SIG-M5 treated with dmso at 0.1 percent for 504 hours (cell line): ENCODE data around the gene MYO5B.
"Not testable (repeated sequence)": the region's sequence is repeated elsewhere in the genome, so short reads cannot be mapped to it uniquely, and the experiment has no call there.

ENCODE experiments used
- DNase-seq: peaks from one replicate; lab custom pipeline; 2025; ENCODE audit not compliant: unreplicated experiment; lab: John Stamatoyannopoulos, UW

The MYO5B gene

GRCh38 chr18:49842656-49843055 is 352.3 kb downstream of the MYO5B start:
- DNase-seq, result no peak

- DNase-seq, result no peak
Measured at GRCh38 chr18:49841236-49842217, 353.4 kb downstream of the MYO5B start.

- no peak for DNase-seq
Measured at GRCh38 chr18:49839012-49839411, 355.9 kb downstream of the MYO5B start.

- no peak for DNase-seq
Measured at GRCh38 chr18:49838381-49838780, 356.6 kb downstream of the MYO5B start.

- DNase-seq, result no peak
Measured at GRCh38 chr18:49837889-49838288, 357.1 kb downstream of the MYO5B start.

GRCh38 chr18:49837316-49837835 is 357.6 kb downstream of the MYO5B start:
- not testable (repeated sequence) for DNase-seq

- no peak for DNase-seq
Measured at GRCh38 chr18:49835405-49835804, 359.5 kb downstream of the MYO5B start.

GRCh38 chr18:49834258-49834657 is 360.7 kb downstream of the MYO5B start:
- no peak for DNase-seq

- no peak for DNase-seq
Measured at GRCh38 chr18:49833814-49834213, 361.1 kb downstream of the MYO5B start.

GRCh38 chr18:49832221-49832647 is 362.7 kb downstream of the MYO5B start:
- DNase-seq, result no peak

- no peak for DNase-seq
Measured at GRCh38 chr18:49827996-49828395, 367.0 kb downstream of the MYO5B start.

- DNase-seq, result no peak
Measured at GRCh38 chr18:49819823-49820671, 374.9 kb downstream of the MYO5B start.

GRCh38 chr18:49819071-49819662 is 375.8 kb downstream of the MYO5B start:
- no peak for DNase-seq

- no peak for DNase-seq
Measured at GRCh38 chr18:49817947-49818346, 377.0 kb downstream of the MYO5B start.

GRCh38 chr18:49815927-49816326 is 379.0 kb downstream of the MYO5B start:
- no peak for DNase-seq

- peak; percentile 53 for DNase-seq
Measured at GRCh38 chr18:49814147-49814499, 380.8 kb downstream of the MYO5B start.

- peak; percentile 86 for DNase-seq
Measured at GRCh38 chr18:49813319-49814146, 381.4 kb downstream of the MYO5B start, which contains the start of gene ACAA2. Gene ACAA2, minus strand, starts transcription at chr18:49813533. Its CDS starts 49 bp downstream, at chr18:49813484.

GRCh38 chr18:49813069-49813318 is 382.0 kb downstream of the MYO5B start:
- DNase-seq, result peak; percentile 43

GRCh38 chr18:49812286-49813068 is 382.5 kb downstream of the MYO5B start:
- peak; percentile 43 for DNase-seq
